Measurements from ENCODE around the gene TMEFF1.

DNA sequence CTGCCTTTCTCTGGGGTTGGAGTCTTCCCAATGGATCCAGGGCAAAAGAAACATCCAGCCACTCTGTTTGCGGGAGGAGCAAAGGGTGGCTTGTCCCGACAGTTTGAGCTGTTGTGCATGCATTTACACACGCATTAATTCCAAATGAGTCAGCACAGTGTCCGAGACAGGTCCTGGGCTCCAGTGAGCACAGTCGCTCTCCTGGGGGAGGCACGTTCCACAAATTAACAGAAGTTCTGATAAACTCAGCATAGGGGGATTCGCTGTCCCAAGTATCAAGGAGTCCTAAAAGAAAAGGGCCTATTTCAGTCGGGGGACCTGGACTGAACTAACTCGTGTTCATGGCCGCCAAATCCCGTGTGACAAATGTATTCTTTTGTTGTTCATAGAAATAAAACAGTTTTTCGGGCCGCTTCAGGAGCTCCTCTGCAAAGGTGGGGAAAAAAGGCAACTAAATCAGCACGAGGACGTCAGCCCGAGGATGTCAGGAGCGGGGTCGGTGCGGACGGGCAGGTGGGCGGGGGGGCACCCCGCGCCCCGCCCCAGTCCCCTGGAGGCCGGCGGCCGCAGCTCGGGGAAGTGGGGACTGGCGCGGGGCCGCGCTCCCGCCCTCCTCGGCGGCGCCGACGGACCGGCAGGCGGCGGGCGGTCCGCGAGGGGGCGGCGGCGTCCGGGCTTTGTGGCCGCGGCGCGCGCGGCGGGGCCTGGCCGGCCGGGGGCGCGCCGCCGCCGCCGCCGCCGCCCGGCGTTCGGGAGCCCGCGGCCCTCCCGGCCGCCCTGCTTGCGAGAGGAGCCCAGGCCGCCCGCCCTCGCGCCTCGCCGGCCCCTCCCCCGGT lies 46.2 kb upstream of the TMEFF1 start, which contains the start of gene MSANTD3:
- no peak for TF ChIP-seq EP300 (IDR thresholded peaks at IDR 0.05)
- TF ChIP-seq, protein P1, sequence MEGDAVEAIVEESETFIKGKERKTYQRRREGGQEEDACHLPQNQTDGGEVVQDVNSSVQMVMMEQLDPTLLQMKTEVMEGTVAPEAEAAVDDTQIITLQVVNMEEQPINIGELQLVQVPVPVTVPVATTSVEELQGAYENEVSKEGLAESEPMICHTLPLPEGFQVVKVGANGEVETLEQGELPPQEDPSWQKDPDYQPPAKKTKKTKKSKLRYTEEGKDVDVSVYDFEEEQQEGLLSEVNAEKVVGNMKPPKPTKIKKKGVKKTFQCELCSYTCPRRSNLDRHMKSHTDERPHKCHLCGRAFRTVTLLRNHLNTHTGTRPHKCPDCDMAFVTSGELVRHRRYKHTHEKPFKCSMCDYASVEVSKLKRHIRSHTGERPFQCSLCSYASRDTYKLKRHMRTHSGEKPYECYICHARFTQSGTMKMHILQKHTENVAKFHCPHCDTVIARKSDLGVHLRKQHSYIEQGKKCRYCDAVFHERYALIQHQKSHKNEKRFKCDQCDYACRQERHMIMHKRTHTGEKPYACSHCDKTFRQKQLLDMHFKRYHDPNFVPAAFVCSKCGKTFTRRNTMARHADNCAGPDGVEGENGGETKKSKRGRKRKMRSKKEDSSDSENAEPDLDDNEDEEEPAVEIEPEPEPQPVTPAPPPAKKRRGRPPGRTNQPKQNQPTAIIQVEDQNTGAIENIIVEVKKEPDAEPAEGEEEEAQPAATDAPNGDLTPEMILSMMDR (IDR thresholded peaks at IDR 0.05), result peak in 1 of 7 experiments; percentile 15
